Fibroblast of lung (primary cell): ENCODE results near the gene GREB1.

Experiments used
- CTCF ChIP-seq, 2 donors: IDR thresholded peaks in 1 of 2; conservative IDR thresholded peaks in 1 of 2; 1 replicate in 1 of 2; 2 replicates in 1 of 2; pipeline ENCODE4 v1.5.1; 2011 to 2012; ENCODE audit warnings: low read length in 2 of 2, control low read depth in 1 of 2, inconsistent platforms in 1 of 2, low read depth in 1 of 2, mild to moderate bottlenecking in 1 of 2
- EZH2 ChIP-seq: IDR thresholded peaks from 2 replicates; pipeline ENCODE4 v1.5.1; 2012; ENCODE audit warnings: low read length, control low read depth, mild to moderate bottlenecking; ENCODE audit errors: missing control alignments

GRCh38 chr2:11581124-11581796 lies 47.4 kb downstream of the GREB1 start:
- TF ChIP-seq EZH2 = no peak
- no peak for TF ChIP-seq CTCF (conservative IDR thresholded peaks at IDR 0.05 in 1 of 2, IDR thresholded peaks at IDR 0.05 in 1 of 2; ENCODE audit: low read depth in 1 of 2, low read length in 2 of 2)
